ENCODE data around the gene SEPTIN8. TPM values are rescaled to one million over a fixed set of nuclear protein-coding genes. Genes with fewer than 3 reads are reported as not detected.
A peak's percentile ranks its signal among the peaks of the same experiment; 100 is the strongest.

SEPTIN8 gene
- polyA plus RNA-seq, 2 of the 4 experiments (the other 2 are of a cell fraction) = 20.8 to 29.2 TPM

DNA sequence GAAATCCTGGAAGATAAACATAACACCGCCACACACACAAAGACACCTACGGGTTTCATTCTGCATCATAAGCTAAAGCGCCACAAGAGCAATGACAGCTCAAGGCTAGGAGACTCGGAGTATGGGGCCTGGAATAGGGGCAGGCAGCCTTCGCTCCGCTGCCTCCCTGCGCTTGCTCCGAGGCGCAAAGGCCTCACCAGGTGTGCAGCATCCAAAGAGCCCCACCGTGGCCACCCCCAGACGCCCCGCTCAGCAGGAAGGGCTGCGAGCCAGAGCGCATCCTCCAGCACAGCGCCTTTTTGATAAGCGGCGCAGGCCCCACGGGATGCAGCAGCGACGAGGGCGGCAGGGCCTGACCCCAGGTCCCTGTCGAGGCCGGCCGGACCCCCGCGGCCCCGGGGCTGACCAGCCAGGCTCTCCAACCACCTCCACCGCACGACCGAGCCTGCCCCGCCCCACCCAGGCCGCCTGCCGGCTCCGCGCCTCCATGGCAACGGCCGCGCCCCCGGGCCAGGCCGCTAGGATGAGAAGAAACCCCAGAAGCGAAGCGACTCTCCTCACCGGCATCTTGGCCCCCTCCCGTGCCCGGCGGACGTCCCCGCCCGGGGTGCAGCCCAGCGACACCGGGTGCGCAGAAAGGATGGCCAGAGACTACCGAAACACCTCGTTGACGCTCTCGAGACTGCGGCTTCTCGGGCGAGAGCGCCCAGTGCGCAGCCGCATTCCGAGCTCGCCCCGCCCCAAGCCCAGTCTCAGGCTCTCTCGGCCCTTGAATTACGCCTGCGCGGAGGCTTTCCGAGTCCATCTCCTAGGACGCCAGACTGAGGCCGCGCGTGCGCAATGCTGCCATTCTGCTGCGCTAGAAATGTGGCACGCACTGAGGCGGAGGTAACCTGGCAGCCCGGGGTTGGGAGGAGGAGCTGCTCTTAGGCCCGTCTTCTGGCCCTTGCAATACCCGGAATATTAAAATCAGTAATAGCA, 39.9 kb downstream of the SEPTIN8 start, which contains the start of gene KIF3A (continued):
- TF ChIP-seq BCL3 (IDR thresholded peaks at IDR 0.05) (peak; percentile 84; the same call in 2 of the 3 replicates), EHMT2 (IDR thresholded peaks at IDR 0.05; ENCODE audit: low read depth) (no peak), TP53 (CRISPR knock-in tag; IDR thresholded peaks at IDR 0.05) (no peak), ZFP36 (IDR thresholded peaks at IDR 0.05; ENCODE audit: borderline replicate concordance, partially characterized antibody) (no peak), HOXA7 (CRISPR knock-in tag; IDR thresholded peaks at IDR 0.05) (no peak), CEBPB (IDR thresholded peaks at IDR 0.05) (no peak), RFX5 (IDR thresholded peaks at IDR 0.05) (no peak), HDAC2 (IDR thresholded peaks at IDR 0.05) (no peak), RAD21 (conservative IDR thresholded peaks at IDR 0.05 in 1 of 2, IDR thresholded peaks at IDR 0.05 in 1 of 2) (no peak), BHLHE40 (IDR thresholded peaks at IDR 0.05; ENCODE audit: low read depth, low read length) (no peak)

- Histone ChIP-seq H3K4me3 (no peak overlapping the region), H3K9me3 (no peaks in the 10 kb centered on the region), H3K4me2 (no peak overlapping the region), H3K27ac (no peak overlapping the region), H3K4me1 (peaks cover 12% of the 10 kb centered on the region)
- FAIRE-seq = no peak
- TF ChIP-seq HOXA7 (CRISPR knock-in tag; IDR thresholded peaks at IDR 0.05) = no peak
- no peak for TF ChIP-seq NPAS2 (CRISPR knock-in tag; IDR thresholded peaks at IDR 0.05; ENCODE audit: borderline replicate concordance)
- ChIA-PET POLR2A (no interaction called here), CTCF (no interaction called here)
- no peak for DNase-seq (ENCODE audit: low read depth in 1 of 2, low spot score in 1 of 2)
- no peak for ATAC-seq
- WGBS (ENCODE audit: missing lambda C conversion rate) = 89% methylated on average over 2 of the region's 2 CpGs
Observed at GRCh38 chr5:132734687-132735086, 42.4 kb downstream of the SEPTIN8 start.

GRCh38 chr5:132733499-132734148, 43.4 kb downstream of the SEPTIN8 start:
- CTCF ChIA-PET = interaction anchor here (1.4 to 1.6 kb wide), 2 partner anchors 14 to 87 kb away, joined by 3 to 4 read pairs; no protein-coding TSS in a partner anchor
- ATAC-seq (no peak), DNase-seq (ENCODE audit: low read depth in 1 of 2, low spot score in 1 of 2) (no peak), FAIRE-seq (no peak)
- Histone ChIP-seq H3K4me3 (no peak overlapping the region), H3K9me3 (no peaks in the 10 kb centered on the region), H3K27ac (no peak overlapping the region), H3K4me1 (peaks cover 12% of the 10 kb centered on the region), H3K4me2 (no peak overlapping the region)
- no peak for TF ChIP-seq RARB (CRISPR knock-in tag; IDR thresholded peaks at IDR 0.05)
- no peak for TF ChIP-seq JUNB (IDR thresholded peaks at IDR 0.05)
- no peak for TF ChIP-seq TFCP2L1 (CRISPR knock-in tag; IDR thresholded peaks at IDR 0.05)
- TF ChIP-seq HDAC2 (IDR thresholded peaks at IDR 0.05) = no peak
- TF ChIP-seq ZFP36 (IDR thresholded peaks at IDR 0.05; ENCODE audit: borderline replicate concordance, partially characterized antibody) = no peak
- TF ChIP-seq FOXS1 (CRISPR knock-in tag; IDR thresholded peaks at IDR 0.05) = no peak
- no peak for TF ChIP-seq FOSL2 (IDR thresholded peaks at IDR 0.05)
- TF ChIP-seq FOSL2 (CRISPR knock-in tag; IDR thresholded peaks at IDR 0.05) = no peak
- TF ChIP-seq NPAS2 (CRISPR knock-in tag; IDR thresholded peaks at IDR 0.05; ENCODE audit: borderline replicate concordance) = no peak
- WGBS (ENCODE audit: missing lambda C conversion rate) = 62% methylated on average over 2 of the region's 2 CpGs
- POLR2A ChIA-PET = no interaction called here

DNA sequence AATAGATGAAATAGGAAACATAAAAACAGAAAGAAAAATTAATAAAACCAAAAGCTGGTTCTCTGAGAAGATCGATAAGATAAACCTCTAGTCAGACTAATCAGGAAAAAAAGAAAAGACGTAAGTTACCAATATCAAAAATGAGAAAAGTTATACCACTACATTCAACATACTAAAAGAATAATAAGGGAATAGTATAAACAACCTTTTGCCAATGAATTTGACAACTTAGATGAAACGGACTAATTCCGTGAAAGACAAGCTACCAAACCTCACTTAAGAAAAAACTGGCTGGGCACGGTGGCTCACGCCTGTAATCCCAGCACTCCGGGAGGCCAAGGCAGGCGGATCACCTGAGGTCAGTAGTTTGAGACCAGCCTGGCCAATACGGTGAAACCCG, 47.1 kb downstream of the SEPTIN8 start:
- Histone ChIP-seq H3K4me1 (no peaks in the 10 kb centered on the region), H3K4me2 (no peak overlapping the region), H3K27ac (no peak overlapping the region), H3K4me3 (no peak overlapping the region), H3K9me3 (no peaks in the 10 kb centered on the region)
- POLR2A ChIA-PET = interaction anchor here (0.9 kb wide), 1 partner anchor 173 kb away, joined by 3 read pairs; the partner anchor contains the start of gene RAD50
- FAIRE-seq (no peak), DNase-seq (ENCODE audit: low read depth in 1 of 2, low spot score in 1 of 2) (no peak), ATAC-seq (no peak)
- WGBS (ENCODE audit: missing lambda C conversion rate) = 88% methylated on average over 10 of the region's 10 CpGs
- CTCF ChIA-PET = interaction anchor here (0.6 to 1.3 kb wide), 2 partner anchors 48 to 384 kb away, joined by 3 read pairs; no protein-coding TSS in a partner anchor
- TF ChIP-seq ZFP36 (IDR thresholded peaks at IDR 0.05; ENCODE audit: borderline replicate concordance, partially characterized antibody) = no peak
